HG03103 (cell line): ENCODE measurements around the gene EPB41.
"Not testable (repeated sequence)": the region's sequence is repeated elsewhere in the genome, so short reads cannot be mapped to it uniquely, and the experiment has no call there.

Experiments used
- ATAC-seq: cut with Tn5 transposase; IDR thresholded peaks from one replicate; pipeline ENCODE4 v1.9.1; 2021; ENCODE audit warnings: low read depth; ENCODE audit not compliant: unreplicated experiment

Gene EPB41

DNA sequence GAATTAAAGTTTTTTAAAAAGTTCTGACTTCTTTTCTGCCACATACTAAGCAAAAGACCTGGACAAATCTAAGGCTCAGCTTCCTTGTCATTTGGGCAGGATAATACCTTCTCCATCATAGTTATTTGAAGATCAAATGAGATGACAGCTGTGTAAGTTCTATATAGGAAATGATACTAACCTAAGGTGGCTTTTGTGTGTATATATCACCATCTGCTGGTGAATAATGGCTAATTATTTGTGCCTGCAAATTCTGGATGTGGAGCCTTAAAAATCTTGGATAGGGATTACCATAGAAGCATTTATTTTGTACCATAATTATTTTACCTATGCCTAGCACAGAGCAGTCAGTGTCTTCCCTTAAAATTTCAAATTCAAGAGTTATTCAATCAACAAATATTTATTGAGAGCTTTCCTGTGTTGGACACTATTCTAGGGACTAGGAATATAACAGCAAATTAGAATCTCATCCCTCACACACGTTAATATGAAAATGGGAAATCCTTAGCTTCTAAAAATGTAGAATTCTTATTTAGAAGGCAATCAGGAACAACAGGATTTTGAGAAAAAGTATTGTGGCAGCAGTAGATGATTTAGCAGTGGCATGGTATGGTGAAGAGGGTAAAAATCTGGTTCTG lies 119.6 kb downstream of the EPB41 start:
- no peak for ATAC-seq

DNA sequence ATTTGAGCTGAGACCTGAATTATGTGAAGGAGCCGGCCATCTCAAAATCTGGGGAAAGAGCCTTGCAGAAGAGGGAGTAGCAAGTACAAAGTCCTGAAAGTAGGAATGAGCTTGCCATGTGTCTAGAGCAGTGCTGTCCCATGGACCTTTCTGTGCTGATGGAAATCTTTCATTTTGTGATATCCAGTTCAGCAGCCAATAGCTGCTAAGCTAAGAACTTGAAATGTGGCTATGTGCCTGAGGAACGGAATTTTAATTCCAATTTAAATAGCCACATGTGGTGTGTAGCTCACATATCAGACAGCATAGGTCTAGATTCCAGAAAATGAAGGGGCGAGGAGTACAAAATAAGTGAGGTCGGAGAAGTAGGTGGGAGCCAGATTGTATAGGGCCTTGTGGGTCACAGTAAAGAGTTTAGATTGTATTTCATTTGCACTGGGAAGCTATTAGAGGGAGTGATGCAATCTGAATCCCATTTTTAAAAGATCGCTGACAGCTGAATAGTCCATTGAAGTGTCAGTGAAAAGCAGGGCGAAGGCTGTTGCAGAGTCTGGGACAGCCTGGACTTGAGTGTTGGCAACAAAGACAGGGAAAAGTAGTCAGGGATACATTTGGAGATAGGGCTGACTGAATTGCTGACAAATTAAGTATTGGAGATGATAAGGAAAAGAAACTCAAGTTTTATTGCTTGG lies 129.1 kb downstream of the EPB41 start:
- ATAC-seq, result no peak

DNA sequence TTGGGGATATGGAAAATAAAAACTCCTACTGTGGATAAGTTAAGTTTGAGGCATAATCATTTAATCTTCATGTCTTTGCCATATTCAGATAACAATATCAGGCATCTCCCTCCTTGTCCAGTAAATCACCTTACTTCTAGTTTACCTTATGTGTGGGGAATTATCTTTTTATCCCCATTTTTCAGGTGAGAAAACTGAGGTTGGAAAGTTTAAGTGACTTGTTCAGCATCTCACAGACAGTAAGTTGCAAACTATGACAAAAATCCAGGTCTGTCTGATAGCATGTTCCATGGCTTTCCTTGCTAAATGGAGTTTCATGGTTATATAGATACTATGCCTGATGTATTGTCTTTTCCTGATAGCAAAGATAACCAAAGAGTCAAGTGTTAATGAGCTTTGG lies 129.6 kb downstream of the EPB41 start:
- ATAC-seq, result no peak

DNA sequence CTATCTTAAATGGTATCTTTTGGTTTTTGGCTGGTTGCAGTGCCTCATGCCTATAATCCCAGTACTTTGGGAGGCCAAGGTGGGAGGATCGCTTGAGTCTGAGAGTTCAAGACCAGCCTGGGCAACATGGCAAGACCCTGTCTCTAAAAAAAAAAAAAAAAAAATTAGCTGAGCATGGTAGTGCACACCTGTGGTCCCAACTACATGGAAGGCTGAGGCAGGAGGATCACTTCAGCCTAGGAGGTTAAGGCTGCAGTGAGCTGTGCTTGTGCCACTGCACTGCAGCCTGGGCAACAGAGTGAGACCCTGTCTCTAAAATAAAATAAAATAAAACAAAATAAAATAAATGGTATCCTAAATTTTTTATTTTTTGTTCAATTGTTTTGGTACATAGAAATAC lies 131.3 kb downstream of the EPB41 start:
- ATAC-seq, result not testable (repeated sequence)

DNA sequence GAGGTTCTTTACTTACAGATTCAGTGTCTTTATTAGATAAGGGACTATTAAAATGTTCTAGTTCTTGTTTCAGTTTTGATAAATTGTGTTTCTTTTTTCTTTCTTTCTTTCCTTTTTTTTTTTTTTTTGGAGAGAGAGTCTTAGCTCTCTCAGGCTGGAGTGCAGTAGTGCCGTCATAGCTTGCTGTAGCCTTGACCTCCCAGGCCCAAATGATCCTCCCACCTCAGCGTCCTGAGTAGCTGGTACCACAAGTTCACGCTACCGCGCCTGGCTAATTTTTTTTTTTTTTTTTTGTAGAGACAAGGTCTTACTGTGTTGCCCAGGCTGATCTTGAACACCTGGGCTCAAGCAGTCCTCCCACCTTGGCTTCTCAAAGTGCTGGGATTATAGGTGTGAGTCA lies 132.8 kb downstream of the EPB41 start:
- ATAC-seq, result no peak

DNA sequence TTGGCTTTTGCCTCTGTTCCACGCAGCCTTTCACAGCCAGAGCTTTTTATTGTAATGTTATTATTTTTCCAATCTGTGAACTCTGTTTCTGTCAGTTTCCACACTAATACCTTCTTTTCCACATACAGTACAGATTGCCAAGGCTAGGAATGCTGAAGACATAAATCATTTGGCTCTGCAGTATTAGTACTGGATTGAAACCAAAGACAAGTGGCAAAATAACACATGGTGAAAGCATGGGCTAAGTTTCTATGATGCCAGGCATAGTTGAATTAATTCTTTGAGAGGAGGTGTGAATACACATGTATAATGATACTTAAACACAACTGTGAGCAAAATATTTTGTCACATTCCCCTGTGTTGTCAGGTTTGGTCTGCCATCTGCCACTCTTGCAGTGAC lies 135.8 kb downstream of the EPB41 start:
- ATAC-seq, result no peak

DNA sequence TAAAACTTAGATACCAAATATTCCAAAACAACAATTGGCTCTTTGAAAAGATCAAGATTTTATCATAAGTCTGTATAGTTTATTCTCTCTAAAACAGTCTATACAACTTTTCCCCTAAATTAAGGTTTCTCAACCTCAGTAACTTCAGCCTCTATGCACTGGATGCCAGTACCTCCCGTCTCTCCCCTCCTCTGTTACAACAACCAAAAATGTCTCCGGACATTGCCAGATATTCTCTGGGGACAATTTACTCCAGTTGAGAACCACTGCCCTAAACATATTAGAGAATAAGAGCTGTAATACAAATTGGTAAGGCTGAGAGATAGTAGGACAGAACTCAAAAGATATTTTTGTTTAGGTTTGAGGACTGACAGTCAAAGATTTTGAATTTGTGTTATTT lies 137.7 kb downstream of the EPB41 start:
- no peak for ATAC-seq

DNA sequence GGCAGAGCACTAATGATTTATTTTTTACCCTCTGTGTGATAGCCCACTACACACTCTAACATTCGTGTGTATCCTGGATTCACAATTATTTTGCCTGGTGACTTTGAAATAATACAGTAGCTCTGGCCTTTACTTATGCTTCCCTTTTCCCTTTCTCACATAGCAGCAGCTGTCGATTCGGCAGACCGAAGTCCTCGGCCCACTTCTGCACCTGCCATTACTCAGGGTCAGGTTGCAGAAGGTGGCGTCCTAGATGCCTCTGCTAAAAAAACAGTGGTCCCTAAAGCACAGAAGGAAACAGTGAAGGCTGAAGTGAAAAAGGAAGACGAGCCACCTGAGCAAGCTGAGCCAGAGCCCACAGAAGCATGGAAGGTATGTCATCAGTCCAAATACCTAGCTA lies 138.6 kb downstream of the EPB41 start:
- no peak for ATAC-seq

DNA sequence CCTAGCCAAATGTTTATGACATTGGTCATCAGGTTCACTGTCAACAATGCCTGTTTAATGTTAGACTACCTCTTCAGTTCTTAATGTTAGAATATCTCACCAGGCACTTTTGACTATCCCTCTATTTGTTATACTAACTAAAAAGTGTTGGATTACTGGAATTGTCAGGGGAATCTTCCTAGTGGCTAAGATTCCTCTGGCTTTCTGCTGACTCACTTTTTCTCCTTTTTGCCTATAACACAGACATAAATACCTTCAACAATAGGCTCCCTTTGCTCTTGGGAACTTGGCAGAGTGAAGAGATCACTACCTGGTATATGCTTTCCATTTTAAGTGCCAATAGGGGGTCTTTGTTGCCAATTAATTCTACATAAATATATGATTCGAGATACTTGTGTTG lies 140.8 kb downstream of the EPB41 start:
- no peak for ATAC-seq

DNA sequence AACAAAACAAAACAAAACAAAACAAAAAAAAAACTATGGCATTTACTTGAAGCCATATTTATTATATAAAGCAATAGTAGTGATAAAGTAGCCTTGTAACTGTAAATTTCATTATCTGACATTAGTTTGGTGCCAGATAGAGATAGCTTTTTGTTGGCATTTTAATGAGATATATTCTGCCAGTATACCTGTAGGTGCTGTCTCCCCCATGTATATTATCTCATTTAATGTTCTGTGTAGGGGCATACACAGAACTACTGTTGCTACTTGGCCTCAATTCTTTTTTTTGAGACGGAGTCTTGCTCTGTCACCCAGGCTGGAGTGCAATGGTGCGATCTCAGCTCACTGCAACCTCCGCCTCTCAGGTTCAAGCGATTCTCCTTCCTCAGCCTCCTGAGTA lies 141.9 kb downstream of the EPB41 start:
- ATAC-seq, result no peak

DNA sequence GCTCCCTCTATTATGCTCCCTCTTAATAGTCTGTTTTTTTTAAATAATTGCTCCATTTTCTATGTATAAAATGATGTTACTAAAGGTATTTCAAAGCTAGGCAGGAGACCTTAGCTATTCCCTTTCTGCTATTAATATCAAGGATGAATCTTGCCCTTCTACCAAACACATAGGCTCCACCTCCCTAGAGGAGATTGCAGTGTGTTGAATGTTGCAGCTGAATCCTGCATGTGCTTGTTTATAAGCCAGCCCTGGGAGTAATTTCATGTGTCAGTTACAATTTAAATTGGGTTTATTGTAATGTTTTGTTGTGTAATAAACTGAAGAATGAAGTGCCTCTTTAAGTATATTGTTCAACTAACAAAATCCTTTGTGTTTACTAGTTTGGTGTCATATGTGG lies 143.3 kb downstream of the EPB41 start:
- no peak for ATAC-seq

DNA sequence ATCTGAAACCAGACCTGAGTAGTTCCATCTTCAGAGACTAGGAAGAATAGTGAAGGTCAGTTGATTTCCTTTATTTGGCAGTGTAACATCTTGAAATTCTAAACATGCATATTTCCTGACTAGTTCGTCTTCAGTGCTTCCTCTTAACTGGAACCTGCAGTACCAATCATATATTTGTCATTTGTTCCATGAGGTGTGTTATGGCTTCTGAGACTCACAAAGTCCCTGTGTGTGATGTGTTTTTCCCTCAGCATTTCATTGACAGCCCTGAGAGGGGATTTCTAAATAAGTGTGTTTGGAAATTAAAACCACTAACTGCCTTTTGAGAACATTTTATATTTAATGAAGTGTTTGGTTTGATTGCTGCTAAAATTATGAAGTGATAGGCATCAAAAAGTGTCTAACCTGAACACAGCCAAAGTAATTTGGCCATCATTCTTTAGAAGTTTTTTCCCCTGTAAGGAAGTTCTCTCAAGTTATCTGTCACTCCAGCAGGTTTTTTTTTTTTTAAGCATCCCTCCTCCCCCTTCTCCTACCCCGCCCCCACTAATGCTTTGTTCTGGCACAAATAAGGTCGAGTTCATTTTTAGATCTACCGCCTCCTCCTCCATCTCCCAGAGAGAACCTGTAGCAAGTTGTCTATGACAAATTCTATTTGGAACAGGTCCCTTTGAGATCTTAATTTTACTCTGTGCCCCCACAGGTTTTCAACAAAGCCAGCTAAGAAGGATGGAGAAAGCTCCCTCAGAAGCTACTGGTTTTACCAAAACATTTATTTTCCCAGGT lies 148.0 kb downstream of the EPB41 start:
- ATAC-seq, result no peak

DNA sequence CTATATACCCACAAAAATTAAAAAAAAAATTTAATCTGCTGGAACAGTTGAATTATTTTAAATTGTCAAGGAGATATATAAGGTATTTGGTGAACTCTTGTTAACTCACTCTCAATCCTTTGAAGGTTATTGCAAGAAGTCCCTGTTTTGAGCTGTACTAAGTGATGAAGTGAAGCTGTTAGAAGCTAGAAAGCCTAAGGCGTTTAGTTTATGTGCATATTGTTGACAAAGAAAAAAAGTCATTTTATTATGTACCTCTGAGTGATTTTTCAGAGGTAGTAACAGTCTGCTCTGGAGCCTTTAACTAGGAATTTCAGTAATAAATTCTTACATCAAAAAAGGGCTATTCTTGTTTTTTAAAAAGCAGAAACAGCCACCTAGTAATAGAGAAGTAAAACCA lies 149.7 kb downstream of the EPB41 start:
- no peak for ATAC-seq

DNA sequence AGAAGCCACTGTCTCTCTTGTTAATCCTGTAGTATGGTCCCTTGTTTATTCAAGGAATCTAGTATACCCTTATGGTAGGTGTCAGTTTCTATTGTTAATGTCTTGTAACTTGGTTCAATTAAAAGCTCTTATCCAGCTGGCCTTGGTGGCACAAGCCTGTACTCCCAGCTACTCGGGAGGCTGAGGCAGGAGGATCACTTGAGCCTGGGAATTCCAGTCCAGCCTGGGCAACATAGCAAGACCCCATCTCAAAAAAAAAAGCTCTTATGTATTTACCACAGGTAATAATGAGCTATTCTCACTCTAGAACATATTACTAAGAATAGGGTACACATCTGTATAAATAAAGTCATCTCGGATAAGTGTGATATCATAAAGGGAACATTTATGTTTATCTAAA lies 162.8 kb downstream of the EPB41 start:
- no peak for ATAC-seq

DNA sequence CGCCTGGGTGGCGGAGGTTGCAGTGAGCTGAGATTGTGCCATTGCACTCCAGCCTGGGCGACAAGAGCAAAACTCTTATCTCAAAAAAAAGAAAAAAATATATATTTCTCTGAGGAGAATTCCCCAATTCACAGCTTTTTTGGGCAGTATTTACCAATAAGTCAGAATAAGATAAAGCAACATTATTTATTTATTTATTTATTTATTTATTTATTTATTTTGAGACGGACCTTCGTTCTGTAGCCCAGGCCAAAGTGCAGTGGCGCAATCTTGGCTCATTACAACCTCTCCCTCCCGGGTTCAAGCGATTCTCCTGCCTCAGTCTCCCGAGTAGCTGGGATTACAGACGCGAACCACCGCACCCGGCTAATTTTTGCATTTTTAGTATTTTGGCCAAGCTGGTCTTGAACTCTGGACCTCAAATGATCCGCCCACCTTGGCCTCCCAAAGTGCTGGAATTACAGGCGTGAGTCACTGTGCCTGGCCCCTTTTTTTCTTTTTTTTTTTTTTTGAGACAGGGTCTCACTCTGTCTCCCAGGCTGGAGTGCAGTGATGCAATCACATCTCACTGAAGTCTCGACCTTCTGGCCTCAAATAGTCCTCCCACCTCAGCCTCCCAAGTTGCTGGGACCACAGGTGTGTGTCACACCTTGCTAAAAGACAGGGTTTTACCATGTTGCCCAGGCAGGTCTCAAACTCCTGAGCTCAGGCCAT lies 165.7 kb downstream of the EPB41 start:
- not testable (repeated sequence) for ATAC-seq

DNA sequence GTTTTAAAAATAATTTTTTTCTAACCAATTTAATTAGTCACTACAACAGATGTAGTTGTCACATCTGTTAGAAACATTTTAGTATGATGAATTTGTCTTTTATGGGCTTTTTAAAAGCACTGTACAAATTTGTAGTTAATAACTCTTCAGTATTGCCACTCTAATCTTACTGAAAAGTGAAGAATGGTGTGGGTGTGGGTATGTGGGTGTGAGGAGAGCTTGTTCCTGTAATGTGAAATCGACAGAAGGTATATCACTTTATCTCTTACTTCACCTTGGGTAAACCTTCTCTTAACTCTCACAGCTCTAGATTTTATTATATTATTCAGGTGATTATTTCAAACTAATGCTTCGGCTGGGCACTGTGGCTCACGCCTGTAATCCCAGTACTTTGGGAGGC lies 166.8 kb downstream of the EPB41 start:
- no peak for ATAC-seq

DNA sequence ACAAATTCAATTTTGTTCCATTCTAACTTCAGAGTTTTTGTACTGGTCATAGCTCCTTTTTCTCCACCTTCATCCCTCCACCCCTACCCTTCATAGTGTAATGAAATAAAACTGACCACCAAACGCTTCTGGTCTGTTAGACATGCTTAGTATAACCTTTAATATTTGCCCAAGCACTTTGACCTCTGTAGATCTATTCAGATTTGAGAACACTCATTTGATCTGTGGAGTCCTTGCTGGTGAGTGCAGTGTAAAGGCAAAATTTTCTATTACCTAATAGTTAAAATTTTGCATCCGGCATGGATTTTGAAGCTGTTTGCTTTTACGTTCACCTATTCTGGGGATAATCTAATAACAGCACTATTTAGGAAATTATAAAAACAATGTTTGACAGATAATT lies 168.2 kb downstream of the EPB41 start:
- ATAC-seq, result no peak

DNA sequence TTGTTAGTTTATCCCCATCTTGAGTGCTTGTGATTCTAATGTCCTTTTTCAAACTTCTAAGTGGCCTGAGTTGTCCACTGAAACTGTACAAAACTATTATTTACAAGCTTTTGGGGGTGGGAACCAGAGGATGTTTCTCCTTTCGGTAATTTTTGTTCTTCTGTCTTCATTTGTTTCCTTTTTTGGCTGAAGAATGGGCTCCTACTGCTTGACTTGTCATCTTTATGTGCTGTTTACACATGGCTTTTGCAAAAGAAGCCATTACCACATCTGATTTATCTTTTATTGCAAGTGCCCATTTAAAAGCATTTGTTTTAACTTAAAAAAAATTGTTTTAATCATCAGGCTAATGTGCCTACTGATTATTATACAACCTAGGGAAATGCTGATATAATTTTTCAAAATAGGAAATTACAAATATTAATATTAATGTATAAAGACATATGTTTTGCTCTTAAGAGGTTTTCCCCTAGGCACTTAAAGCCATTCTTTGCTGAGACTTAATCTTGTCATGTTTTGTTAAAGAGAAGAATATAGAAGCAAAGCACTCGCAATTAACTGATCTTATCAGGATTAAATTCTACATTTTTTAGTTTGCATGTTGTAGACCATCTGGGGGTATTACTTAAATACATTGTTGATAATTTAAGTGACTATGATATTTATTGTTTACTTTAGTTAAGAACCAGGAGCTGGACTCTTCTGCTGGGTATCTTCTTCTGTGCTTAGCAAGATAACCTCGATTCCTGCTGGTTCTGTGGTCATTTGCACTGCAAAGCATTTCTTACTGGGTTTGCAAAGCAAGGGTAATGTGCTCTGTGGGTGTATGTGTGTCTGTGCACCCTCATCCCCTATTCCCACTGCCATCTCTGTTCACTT lies 169.2 kb downstream of the EPB41 start:
- ATAC-seq, result no peak

DNA sequence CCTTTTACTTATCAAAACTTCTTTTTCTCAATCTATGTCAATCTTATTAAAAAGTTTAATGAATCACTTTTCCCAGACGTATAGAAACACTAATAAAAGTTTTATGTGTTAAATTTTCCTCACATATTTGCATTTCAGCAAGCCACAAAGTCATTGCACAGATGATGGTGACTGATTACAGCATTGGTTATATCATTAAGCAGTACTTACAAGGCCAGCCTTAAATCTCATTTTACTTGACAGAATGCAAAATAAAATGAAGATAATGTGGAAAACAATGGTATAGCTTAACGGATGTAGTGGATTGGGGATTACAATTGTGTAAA lies 169.8 kb downstream of the EPB41 start:
- ATAC-seq, result no peak

DNA sequence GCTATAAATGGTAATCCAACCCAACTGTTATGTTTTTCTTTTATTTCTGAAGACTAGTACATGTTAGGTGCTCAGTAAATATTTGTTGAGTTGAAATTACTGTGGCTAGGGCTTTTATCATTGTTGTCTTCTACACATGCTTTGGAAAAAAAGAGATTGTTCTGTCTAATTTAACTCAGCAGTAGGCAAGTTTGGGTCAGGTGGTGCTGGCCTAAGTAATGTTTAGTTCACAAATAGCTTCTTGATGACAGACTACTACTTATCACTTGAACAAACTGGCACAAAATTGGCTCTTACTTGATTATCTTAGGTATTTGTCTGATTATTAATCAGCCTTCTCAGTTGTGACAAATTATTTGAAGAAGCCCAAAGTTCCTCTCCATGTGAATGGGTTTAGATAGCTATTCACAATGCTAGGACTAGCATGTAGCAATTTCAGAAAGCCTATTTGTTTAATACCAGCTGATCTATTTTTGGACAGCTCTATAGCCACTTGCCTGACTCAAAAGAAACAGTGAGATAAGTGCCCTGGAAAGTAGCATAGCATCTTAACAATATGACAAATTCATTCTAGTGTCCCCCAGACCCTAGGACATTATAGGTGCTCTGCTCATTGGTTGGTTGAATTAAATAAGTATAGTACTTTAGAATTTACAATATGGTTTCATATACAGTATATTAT lies 176.7 kb downstream of the EPB41 start:
- ATAC-seq, result no peak
